Esophagus muscularis mucosa (tissue), 4 donors: Measurements from ENCODE around the gene SAP25.

Experiments
- EP300 ChIP-seq: sonication (generic); formaldehyde crosslinking; IDR thresholded peaks from one replicate; pipeline ENCODE4 v1.6.1; 2017; ENCODE audit warnings: antibody characterized with exemption
- POLR2AphosphoS5 ChIP-seq, 2 donors: sonication (generic); formaldehyde crosslinking; IDR thresholded peaks; one replicate each; pipeline ENCODE4 v1.6.1; 2017; ENCODE audit warnings: antibody characterized with exemption in 2 of 2
- TF ChIP-seq, protein P1 (sequence below), 3 experiments: fragments of 200-600 bp in 2 of 3; fragments of 450-650 bp in 1 of 3; sonication (generic) in 2 of 3; IDR thresholded peaks; one replicate each; pipeline ENCODE4 v1.5.1; 2017 to 2019; ENCODE audit warnings: antibody characterized with exemption in 3 of 3, mild to moderate bottlenecking in 2 of 3, moderate library complexity in 1 of 3

DNA sequence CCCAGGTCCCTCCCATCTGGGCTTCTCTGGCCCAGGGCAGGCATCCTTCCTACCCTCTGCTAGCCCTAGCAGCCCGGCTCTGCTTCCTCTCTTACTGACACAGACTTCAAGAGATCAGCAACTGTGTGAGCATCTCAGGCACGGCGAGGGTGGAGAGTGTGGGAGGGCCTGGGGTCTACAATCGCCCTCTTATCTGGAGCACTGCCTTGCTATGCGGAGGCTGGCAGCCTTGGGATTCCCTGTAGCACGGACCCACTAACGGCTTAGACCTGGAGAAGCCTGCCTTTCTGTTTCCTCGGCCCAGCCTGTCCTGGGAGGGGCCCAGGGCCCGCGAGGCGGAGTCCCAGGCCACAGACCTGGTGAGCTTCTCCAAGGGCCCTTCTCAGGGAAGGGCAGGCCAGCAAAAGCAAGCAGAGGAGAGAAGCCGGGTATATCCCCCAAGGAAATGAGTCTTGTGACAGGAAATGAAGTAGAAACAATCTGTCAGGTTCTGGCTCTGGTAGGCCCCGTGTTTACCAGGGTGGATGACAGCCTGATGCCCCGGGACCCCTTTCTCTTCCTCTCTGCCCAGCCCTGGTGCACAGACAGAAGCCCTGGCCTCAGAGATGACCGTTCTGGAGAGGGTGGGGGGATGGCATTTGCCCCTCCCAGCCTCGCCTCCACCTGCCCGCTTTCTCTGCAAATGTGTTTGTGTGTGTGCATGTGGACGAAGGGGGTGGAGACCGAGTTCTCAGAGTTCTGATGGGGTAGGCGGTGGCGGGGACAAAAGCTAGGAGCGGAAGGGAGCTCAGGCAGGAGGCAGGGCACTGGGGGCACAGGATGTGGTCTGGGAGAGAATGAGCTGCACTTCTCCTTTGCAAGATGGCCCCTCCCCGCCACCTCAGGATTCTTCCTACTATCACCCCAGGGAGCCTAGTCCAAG lies 9.7 kb upstream of the SAP25 start:
- TF ChIP-seq, protein P1, sequence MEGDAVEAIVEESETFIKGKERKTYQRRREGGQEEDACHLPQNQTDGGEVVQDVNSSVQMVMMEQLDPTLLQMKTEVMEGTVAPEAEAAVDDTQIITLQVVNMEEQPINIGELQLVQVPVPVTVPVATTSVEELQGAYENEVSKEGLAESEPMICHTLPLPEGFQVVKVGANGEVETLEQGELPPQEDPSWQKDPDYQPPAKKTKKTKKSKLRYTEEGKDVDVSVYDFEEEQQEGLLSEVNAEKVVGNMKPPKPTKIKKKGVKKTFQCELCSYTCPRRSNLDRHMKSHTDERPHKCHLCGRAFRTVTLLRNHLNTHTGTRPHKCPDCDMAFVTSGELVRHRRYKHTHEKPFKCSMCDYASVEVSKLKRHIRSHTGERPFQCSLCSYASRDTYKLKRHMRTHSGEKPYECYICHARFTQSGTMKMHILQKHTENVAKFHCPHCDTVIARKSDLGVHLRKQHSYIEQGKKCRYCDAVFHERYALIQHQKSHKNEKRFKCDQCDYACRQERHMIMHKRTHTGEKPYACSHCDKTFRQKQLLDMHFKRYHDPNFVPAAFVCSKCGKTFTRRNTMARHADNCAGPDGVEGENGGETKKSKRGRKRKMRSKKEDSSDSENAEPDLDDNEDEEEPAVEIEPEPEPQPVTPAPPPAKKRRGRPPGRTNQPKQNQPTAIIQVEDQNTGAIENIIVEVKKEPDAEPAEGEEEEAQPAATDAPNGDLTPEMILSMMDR (IDR thresholded peaks at IDR 0.05), result no peak
- TF ChIP-seq EP300 (no peak), POLR2AphosphoS5 (IDR thresholded peaks at IDR 0.05) (no peak)
